OCI-LY3 (cell line): ENCODE measurements around the gene JMJD8.

Experiments used
- H2AFZ ChIP-seq: fragments of 200-600, 300-600 bp; shearing (Covaris generic); 2 replicates; pipeline ENCODE4 v1.6.0; 2014; ENCODE audit warnings: antibody characterized with exemption, low read depth, low read length
- H3K27ac ChIP-seq: fragments of 200-600, 300-600 bp; sonication (generic); 2 replicates; pipeline ENCODE4 v1.5.1; 2014; ENCODE audit warnings: mild to moderate bottlenecking, low read length, moderate library complexity, mixed read lengths
- H3K27me3 ChIP-seq: fragments of 200-600, 300-600 bp; sonication (generic); 2 replicates; pipeline ENCODE4 v1.6.1; 2014; ENCODE audit warnings: low read depth, low read length, mixed read lengths
- H3K36me3 ChIP-seq: fragments of 200-600, 300-600 bp; sonication (generic); replicated peaks from 2 replicates; pipeline ENCODE3; 2014; ENCODE audit warnings: low read depth, low read length, mixed read lengths
- H3K4me1 ChIP-seq: fragments of 300-600, 200-600 bp; sonication (generic); 2 replicates; pipeline ENCODE4 v1.6.1; 2014; ENCODE audit warnings: low read length, mixed read lengths
- H3K4me2 ChIP-seq: fragments of 200-600, 300-600 bp; sonication (generic); 2 replicates; pipeline ENCODE4 v1.6.1; 2014; ENCODE audit warnings: low read length, mixed read lengths
- H3K4me3 ChIP-seq: fragments of 300-600, 200-600 bp; sonication (generic); 2 replicates; pipeline ENCODE4 v1.5.1; 2014; ENCODE audit warnings: antibody characterized with exemption, mild to moderate bottlenecking, low read length, moderate library complexity
- H3K79me2 ChIP-seq: fragments of 300-600, 200-600 bp; shearing (Covaris generic); 2 replicates; pipeline ENCODE4 v1.6.1; 2014; ENCODE audit warnings: mild to moderate bottlenecking, low read length, mixed read lengths
- H3K9ac ChIP-seq: fragments of 300-600, 200-600 bp; shearing (Covaris generic); 2 replicates; pipeline ENCODE4 v1.6.0; 2014; ENCODE audit warnings: mild to moderate bottlenecking, low read length, moderate library complexity
- H3K9me3 ChIP-seq: fragments of 200-600, 300-600 bp; shearing (Covaris generic); 2 replicates; pipeline ENCODE4 v1.6.1; 2014; ENCODE audit warnings: low read length, mixed read lengths; ENCODE audit not compliant: insufficient read depth
- H4K20me1 ChIP-seq: fragments of 200-600, 300-600 bp; sonication (generic); 2 replicates; pipeline ENCODE4 v1.6.1; 2016; ENCODE audit warnings: low read length, mixed read lengths; ENCODE audit not compliant: insufficient read depth
- EZH2phosphoT487 ChIP-seq: fragments of 200-600 bp; shearing (Covaris generic); IDR thresholded peaks from 2 replicates; pipeline ENCODE4 v1.6.1; 2018; ENCODE audit warnings: antibody characterized with exemption, mixed run types, low read depth
- TF ChIP-seq, protein P1 (sequence below): fragments of 200-600, 300-600 bp; sonication (generic); IDR thresholded peaks from 2 replicates; pipeline ENCODE4 v1.5.1; 2014; ENCODE audit warnings: antibody characterized with exemption, low read length, low read depth

The JMJD8 gene

DNA sequence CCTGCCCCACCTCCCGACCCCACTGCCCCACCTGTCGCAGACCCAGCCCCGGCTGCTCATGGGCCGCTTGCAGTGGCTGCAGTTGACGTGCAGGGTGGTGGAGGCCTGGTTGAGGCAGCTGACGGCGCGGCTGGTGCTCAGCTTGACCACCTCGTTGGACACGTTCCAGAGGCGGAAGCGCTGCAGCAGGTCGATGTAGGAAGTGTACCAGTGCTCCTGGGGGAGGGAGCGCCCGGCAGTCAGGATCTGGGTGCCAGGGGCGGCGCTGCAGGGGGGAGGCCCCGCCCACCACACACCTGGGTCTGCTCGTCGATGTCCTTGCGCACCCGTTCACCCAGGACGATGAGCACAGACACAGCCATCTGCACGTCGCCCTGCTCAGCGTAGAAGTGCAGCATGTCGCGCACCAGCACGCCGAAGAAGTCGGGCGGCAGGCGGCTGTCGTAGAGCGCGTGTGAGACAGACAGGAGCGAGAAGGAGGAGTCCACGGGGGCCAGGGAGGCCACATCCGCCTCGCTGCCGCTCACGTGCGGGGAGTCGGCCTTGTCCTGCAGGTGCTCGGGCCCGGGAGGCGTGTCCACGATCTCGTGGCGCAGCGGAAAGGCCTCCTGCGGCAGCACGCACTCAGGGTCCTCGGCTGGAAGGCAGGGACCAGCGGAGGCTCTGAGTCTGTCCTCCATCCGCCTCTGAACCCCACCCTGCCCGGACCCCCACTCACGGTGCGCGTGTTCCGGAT lies 995 bp upstream of the JMJD8 start:
- Histone ChIP-seq H3K4me3 (no peak overlapping the region), H3K27ac (no peak overlapping the region), H3K27me3 (no peaks in the 10 kb centered on the region), H3K9ac (no peak overlapping the region), H4K20me1 (0 out of 2 replicates have a peak, but pooled peaks cover 4% of the 10 kb centered on the region), H2AFZ (no peak overlapping the region), H3K79me2 (peaks cover 51% of the 10 kb centered on the region), H3K9me3 (no peaks in the 10 kb centered on the region), H3K4me2 (no peak overlapping the region), H3K36me3 (peaks cover 24% of the 10 kb centered on the region), H3K4me1 (peaks cover 25% of the 10 kb centered on the region)
- TF ChIP-seq, protein P1, sequence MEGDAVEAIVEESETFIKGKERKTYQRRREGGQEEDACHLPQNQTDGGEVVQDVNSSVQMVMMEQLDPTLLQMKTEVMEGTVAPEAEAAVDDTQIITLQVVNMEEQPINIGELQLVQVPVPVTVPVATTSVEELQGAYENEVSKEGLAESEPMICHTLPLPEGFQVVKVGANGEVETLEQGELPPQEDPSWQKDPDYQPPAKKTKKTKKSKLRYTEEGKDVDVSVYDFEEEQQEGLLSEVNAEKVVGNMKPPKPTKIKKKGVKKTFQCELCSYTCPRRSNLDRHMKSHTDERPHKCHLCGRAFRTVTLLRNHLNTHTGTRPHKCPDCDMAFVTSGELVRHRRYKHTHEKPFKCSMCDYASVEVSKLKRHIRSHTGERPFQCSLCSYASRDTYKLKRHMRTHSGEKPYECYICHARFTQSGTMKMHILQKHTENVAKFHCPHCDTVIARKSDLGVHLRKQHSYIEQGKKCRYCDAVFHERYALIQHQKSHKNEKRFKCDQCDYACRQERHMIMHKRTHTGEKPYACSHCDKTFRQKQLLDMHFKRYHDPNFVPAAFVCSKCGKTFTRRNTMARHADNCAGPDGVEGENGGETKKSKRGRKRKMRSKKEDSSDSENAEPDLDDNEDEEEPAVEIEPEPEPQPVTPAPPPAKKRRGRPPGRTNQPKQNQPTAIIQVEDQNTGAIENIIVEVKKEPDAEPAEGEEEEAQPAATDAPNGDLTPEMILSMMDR, result no peak
- TF ChIP-seq EZH2phosphoT487, result no peak

DNA sequence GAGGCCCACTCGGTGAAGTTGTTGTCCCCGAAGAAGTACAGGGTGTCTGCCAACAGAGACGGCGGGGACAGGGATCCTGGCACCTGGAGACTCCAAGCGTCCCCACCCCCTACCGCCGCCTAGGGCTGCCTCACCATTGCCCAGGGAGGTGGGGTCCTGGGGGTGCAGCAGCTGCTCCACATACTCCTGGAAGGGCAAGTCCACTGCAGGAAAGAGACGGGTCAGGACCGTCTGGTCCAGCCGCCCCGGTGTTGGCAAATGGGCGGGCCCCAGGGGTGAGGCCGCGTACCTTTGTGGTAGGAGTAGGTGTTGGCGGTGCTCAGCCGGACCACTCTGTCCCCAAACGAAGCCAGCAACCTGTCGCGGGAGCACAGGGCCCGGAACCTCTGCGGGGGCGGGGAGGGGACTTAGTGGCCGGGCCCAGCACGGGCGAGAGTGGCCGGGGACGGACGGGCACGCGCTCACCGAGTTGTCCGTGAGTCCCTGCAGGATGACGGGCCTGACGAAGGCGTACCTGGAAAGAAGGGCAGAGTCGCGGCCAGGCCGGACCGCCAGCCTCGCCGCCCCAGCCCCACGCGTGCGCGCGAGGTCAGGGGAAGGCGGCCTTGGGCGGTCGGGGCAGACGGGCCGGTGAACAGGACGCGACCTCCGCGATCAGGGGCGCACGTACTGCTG lies 601 bp downstream of the JMJD8 start:
- peaks cover 16% of the 10 kb centered on the region for H3K4me1 ChIP-seq
- H3K9me3 ChIP-seq, result no peaks in the 10 kb centered on the region
- H3K27ac ChIP-seq, result peak overlapping the region; percentile 35; the same call in 1 of the 2 replicates
- H3K4me3 ChIP-seq, result peak overlapping the region; percentile 84
- 0 out of 2 replicates have a peak, but pooled peaks cover 4% of the 10 kb centered on the region for H4K20me1 ChIP-seq
- H3K27me3 ChIP-seq, result no peaks in the 10 kb centered on the region
- peaks cover 37% of the 10 kb centered on the region for H3K79me2 ChIP-seq
- peak overlapping the region; percentile 89 for H3K4me2 ChIP-seq
- TF ChIP-seq, protein P1, result no peak
- TF ChIP-seq EZH2phosphoT487, result no peak
- no peak overlapping the region for H2AFZ ChIP-seq
- H3K36me3 ChIP-seq, result peaks cover 24% of the 10 kb centered on the region
- H3K9ac ChIP-seq, result peak overlapping the region; percentile 59

DNA sequence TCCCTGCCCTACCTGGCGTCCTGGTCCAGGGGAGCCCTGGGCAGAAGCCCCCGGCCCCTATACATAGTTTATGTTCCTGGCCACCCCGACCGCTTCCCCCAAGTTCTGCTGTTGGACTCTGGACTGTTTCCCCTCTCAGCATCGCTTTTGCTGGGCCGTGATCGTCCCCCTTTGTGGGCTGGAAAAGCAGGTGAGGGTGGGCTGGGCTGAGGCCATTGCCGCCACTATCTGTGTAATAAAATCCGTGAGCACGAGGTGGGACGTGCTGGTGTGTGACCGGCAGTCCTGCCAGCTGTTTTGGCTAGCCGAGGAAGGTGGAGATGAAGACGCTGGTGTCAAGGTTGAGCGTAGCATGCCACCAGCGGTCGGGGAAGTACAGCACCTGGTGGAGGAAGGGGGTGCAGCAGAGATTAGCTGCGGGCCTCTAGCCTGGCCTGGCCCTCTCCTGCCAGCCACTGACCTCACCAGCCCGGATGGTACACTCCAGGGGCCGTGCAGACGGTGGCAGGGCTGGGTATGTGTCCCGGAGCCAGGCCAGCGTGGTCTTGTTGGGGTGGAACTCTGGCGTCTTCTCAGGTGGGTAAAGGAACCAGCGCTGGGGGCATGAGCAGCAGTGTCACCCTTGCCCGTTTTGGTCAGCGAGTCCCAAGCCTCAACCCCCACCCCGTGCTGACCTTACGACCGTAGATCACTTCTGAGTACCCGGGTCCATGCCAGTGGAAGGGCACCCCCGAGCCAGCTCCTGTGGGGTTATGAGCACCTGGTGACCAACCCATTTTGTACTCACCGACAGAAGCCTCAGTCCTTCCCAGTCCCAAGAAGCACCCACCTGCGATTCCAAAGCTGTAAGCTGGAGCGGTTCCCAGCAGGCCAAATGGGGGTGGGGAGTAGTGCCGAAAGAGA lies 1.4 kb downstream of the JMJD8 start:
- H3K27me3 ChIP-seq, result no peaks in the 10 kb centered on the region
- H2AFZ ChIP-seq, result no peak overlapping the region
- H3K36me3 ChIP-seq, result peaks cover 24% of the 10 kb centered on the region
- no peaks in the 10 kb centered on the region for H3K9me3 ChIP-seq
- peak overlapping the region; percentile 89 for H3K4me2 ChIP-seq
- peak overlapping the region; percentile 84 for H3K4me3 ChIP-seq
- H3K79me2 ChIP-seq, result peaks cover 37% of the 10 kb centered on the region
- H3K4me1 ChIP-seq, result peaks cover 16% of the 10 kb centered on the region
- TF ChIP-seq, protein P1, result no peak
- no peak for TF ChIP-seq EZH2phosphoT487
- no peak overlapping the region for H3K9ac ChIP-seq
- H3K27ac ChIP-seq, result no peak overlapping the region
- 0 out of 2 replicates have a peak, but pooled peaks cover 4% of the 10 kb centered on the region for H4K20me1 ChIP-seq
